Stimulated activated naive CD4-positive, alpha-beta T cell treated with Interleukin-2 at 50 U/mL for 16 hours (primary cell): ENCODE measurements around the gene OR51A7.
"Not testable (repeated sequence)": the region's sequence is repeated elsewhere in the genome, so short reads cannot be mapped to it uniquely, and the experiment has no call there.

Experiments used
- DNase-seq: peaks from one replicate; lab custom pipeline; 2025; lab: John Stamatoyannopoulos, UW

The OR51A7 gene, protein sequence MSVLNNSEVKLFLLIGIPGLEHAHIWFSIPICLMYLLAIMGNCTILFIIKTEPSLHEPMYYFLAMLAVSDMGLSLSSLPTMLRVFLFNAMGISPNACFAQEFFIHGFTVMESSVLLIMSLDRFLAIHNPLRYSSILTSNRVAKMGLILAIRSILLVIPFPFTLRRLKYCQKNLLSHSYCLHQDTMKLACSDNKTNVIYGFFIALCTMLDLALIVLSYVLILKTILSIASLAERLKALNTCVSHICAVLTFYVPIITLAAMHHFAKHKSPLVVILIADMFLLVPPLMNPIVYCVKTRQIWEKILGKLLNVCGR

DNA sequence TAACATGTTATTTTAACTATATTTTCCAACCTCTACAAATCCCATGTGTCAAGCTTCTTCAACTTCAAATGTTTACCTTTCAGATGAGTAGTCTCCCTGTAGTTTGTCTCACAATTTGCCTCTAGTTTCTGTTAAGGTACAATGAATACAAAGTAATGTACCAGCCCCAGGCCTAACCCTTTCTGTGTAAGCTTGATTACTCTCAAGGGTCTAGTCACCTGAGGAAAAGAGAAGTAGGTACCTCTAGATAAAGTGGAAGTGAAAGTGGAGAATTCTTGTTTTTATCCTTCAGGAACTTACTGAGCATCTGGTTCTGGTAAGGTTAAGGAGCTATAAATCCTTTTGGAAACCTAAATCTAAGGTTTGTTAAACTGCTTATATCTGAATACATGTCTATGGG lies at the start of gene OR51A7:
OR51A7 (plus strand) TSS at position 300 of the 400 bp plus-strand sequence. CDS start 3,587 bp downstream, outside the sequence.
- DNase-seq: no peak

GRCh38 chr11:4854286-4854685 lies 49.3 kb upstream of the OR51A7 start:
- not testable (repeated sequence) for DNase-seq

DNA sequence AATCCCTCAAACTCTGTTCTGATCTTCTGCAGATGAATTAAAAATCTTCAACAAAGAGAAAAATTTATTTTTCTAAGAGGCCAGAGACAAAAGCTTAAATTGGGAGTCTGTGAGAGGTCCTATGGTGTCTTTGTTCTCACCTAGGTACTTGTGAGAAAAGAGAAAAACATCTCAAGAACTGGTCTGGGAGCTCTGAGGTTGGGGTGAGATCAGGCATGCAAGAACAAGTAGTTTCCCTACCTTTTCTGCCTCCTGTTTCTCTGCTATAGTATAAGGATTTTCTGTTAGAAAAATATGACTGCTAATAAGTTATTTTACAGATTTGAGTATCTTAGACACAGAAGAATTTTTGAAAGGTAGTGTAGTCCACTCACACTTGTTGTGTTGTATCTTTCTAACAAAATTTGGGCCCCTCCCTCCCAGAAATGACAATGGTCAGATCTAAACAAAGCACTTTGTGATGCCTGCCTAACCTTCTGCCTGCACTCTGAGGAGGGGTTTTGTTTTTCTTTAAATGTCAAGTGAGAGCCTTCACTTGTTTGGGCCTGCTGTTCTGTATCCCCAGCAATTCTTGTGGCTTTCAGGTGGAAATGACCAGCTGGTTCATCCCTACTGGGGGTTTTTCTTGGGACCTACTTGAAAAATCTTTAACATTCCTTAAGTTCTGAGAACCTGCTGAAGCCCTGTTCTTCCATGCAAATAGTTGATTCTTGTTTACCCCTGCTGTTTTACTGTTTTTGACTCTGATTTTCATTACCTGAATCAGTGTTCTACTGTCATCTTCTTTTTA lies 40.9 kb upstream of the OR51A7 start:
- no peak for DNase-seq

DNA sequence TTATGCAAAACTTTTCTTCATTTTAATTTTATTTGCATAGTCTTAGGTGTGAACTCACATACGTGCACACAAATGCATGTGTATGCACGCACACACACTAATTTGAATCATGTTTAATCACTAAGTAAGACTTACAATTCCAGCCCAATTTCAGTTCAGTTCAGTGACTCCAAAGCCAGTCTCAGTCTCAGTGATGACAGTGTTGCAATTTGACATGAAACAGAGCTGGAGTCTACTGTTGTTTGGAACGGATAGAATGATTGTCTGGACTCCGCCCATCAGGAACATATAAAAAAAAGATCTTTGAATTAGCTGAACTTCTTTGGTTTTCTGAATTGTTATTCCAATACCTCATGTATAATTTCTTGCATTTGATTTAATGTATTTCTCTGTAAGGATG lies 39.7 kb upstream of the OR51A7 start:
- no peak for DNase-seq

- DNase-seq: no peak
These were observed 37.7 kb upstream of the OR51A7 start for GRCh38 chr11:4865855-4866254.

DNA sequence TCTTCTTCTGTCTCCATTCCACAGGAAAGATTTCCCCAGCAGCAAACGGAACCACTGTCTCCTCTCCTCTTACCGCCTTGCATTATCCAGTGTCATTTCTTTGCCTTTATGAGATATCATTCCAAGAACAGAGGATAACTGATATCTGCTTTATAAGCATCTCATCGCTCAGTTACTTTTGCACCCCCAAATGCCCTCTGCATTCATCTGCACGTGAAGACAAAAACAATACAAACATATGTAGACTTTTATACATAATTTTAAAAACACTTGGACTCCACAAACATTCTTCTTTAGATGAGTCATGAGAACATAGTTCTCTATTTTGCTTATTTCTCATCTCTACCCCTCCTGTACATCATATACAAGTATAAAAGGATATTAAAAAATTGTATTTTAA lies 22.4 kb upstream of the OR51A7 start:
- no peak for DNase-seq

- no peak for DNase-seq
These were observed 21.6 kb upstream of the OR51A7 start, which contains the start of gene OR51T1 for GRCh38 chr11:4881860-4882500. TSS of gene OR51T1 (plus strand) at chr11:4881900. CDS start at chr11:4881900, 0 bp downstream.

DNA sequence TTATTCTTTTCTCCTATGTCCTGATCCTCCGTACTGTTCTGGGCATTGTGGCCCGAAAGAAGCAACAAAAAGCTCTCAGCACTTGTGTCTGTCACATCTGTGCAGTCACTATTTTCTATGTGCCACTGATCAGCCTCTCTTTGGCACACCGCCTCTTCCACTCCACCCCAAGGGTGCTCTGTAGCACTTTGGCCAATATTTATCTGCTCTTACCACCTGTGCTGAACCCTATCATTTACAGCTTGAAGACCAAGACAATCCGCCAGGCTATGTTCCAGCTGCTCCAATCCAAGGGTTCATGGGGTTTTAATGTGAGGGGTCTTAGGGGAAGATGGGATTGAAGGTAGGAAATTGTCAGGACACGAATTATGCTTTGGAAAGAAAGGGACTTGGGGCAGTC lies 21.0 kb upstream of the OR51A7 start:
- no peak for DNase-seq

- no peak for DNase-seq
These were observed 19.2 kb upstream of the OR51A7 start for GRCh38 chr11:4884361-4884760.

GRCh38 chr11:4886186-4886585 lies 17.4 kb upstream of the OR51A7 start:
- DNase-seq: no peak

DNA sequence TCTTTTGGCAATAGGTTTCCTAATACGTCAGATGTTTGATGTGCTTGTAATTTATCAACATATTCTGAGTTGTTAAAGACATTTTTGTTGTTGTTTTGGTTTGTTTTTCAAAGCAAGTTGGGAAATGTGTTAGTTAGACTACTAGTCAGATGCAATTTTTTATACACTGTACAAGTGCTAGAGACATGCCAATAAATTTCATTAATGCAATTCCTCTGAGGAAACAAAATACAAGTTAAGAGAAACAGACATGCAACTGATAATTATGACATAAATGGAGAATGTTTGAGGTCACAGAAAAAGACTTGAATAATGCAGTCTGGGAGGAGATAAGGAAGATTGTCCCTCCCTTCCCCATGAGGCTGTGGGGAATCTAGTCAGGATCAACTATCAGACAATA lies 16.0 kb upstream of the OR51A7 start:
- DNase-seq: no peak

GRCh38 chr11:4890279-4890678 lies 13.3 kb upstream of the OR51A7 start:
- DNase-seq: no peak

- no peak for DNase-seq
These were observed 11.5 kb upstream of the OR51A7 start for GRCh38 chr11:4891996-4892640.

DNA sequence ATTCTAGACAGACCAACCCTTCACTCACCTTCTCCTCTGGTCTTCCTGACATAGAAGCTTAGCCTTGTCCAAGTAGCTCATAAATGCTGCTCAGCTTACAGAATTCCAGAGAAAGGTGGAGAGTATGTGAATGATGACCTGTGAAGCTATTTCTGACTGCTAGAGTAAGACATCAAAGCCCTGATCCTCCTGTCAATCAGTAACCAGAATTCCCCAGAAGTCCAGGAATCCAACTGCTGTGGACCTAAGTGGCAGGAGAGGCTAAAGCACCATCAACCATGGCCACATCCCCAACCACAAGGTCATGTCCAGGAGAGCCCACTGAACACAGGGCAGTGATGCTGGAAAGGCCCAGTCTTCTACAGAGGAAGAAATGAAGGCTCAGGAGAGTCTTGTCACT lies 13.0 kb downstream of the OR51A7 start:
- DNase-seq: no peak

- no peak for DNase-seq
These were observed 15.7 kb downstream of the OR51A7 start, which contains the start of gene OR51G2 for GRCh38 chr11:4919250-4919649. TSS of gene OR51G2 (minus strand) at chr11:4919350. CDS start at chr11:4915663, 3,687 bp downstream.

DNA sequence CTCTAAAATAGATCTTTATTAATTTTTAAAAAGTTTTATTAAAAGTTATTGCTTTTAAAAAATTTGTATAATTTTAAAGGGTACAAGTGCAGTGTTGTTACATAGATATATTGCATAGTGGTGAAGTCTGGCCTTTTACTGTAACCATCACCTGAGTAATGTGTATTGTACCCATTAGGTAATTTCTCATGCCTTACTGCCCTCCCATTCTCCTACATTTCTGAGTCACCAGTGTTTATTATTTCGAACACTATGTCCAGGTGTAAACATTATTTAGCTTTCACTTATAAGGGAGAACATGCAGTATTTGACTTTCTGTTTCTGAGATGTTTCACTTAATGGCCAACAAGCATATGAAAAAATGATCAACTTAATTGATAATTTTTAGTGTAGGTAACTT lies 18.2 kb downstream of the OR51A7 start:
- DNase-seq: no peak

DNA sequence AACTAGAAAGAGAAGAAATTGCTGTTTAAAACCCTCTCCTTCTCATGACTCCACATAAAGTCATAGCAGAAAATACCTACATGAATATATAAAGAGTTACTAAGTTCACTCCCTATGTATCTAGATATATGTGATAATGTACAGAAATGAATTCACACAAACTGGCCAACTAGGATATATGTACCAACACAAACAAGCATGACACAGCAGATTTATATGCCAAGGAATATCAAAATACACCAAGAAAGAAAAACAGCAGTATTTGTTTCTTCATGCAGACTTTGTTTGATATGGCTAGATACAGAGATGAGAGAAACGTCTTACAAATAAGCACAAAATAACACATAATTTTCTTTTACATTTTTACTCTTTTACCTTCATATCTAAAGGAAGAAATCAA lies 18.7 kb downstream of the OR51A7 start:
- DNase-seq: no peak

DNA sequence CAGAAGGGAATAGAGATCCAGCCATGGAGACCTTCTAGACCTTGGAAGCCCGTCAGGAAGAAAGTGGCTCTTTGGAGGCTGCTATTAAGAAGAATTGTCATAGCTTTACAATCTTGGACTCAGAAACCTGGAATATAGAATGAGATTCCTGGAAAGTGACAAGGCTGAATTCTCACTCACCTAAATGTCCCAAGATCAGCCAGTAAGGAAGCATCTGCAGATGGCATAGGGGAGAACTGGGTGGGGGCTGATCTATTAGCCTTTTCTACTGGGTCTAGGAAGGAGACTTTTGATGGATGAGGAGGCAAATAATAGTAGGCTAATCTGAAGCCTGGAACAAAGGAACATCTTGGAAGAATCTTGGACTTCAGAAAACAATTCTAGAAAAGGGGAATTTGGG lies 20.7 kb downstream of the OR51A7 start, which contains the start of gene OR51G1:
OR51G1 (minus strand) TSS at position 101 of the 400 bp plus-strand sequence; CDS start at position 101, 0 bp downstream.
- DNase-seq: no peak

- DNase-seq: no peak
These were observed 23.0 kb downstream of the OR51A7 start for GRCh38 chr11:4926608-4927007.

DNA sequence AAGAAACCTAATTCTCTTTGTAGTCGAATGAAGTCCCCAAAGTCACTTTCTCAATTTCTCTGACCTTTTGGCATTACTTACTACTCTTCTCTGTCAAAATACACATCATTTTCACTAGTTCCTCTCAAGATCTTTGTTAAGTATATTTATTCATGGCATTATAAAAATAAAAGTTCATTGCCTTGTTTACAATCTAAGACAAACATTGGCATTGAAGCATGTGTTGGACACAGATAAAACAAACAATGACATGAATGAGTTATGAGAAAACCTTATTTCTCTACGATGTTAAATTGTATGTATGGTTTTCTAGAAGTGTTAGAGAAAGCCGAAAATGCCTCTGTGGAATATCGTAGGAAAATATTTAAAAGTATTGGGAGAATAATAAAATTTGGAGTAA lies 29.2 kb downstream of the OR51A7 start:
- DNase-seq: no peak

- no peak for DNase-seq
These were observed 33.2 kb downstream of the OR51A7 start for GRCh38 chr11:4936745-4937144.

- DNase-seq: no peak
These were observed 43.9 kb downstream of the OR51A7 start, which contains the start of gene OR51A4 for GRCh38 chr11:4947505-4947904. TSS of gene OR51A4 (minus strand) at chr11:4947605. CDS start at chr11:4947100, 505 bp downstream.
